Inflammatory macrophage treated with lipopolysaccharide for 4 hours (primary cell): ENCODE data around the gene TBC1D13.
"Not testable (repeated sequence)": the region's sequence is repeated elsewhere in the genome, so short reads cannot be mapped to it uniquely, and the experiment has no call there.

Experiments
- DNase-seq: peaks from one replicate; pipeline ENCODE4 v3.0.0-alpha.2; 2020

The TBC1D13 gene

DNA sequence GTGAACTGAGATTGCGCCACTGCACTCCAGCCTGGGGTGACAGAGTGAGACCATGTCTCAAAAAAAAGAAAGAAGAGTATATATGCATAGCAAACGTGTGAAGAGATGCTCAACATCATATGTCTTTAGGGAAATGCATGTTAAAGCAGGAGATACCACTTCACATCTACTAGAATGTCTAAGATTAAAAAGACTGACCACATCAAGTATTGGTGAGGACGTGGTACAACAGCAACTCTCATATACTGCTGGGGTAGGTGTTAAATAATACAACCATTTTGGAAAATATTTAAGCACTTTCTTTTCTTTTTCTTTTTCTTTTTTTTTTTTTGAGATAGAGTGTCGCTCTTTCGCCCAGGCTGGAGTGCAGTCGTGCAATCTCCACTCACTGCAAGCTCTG lies 1.6 kb upstream of the TBC1D13 start:
- no peak for DNase-seq

DNA sequence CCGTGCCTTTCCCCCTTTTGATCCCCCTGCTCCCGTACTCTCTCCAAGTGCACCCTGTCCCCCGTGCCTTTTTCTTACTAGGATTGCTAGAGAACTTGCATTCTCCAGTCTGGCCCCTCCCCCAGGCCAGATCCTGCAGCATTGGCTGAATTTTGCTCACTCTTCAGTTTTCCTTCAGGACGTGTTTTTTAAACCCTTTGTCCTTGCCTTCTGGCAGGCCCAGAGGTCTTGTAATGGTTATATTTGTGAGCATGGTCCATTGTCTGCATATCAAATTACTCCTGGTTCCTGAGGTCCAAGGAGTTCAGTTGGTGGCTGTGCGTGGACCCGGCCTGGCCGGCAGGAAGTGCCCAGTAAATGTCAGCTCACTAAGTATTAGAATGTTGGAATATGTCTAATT lies 606 bp downstream of the TBC1D13 start:
- DNase-seq = no peak

GRCh38 chr9:128788445-128788844 lies 1.4 kb downstream of the TBC1D13 start:
- DNase-seq = no peak

DNA sequence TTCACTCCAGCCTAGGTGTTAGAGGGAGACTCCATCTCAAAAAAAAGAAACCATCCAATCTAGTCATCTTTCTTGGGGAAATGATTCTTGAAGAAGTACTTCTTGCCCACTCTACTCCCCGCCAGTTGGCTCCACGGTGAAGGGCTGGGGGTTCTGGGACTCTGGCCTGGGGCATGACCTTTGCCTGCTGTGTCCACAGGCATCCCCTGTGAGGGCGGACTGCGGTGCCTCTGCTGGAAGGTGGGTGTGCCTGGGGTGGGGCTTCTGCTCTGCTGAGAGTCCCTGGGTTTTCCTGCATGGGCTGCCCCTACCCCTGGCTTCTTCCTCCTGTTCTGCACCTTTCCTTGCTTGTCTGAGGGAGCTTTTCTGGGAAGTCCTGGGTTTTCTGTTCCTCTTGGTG lies 3.5 kb downstream of the TBC1D13 start:
- DNase-seq = no peak

- DNase-seq = no peak
Measured at GRCh38 chr9:128792134-128792533, 5.1 kb downstream of the TBC1D13 start.

DNA sequence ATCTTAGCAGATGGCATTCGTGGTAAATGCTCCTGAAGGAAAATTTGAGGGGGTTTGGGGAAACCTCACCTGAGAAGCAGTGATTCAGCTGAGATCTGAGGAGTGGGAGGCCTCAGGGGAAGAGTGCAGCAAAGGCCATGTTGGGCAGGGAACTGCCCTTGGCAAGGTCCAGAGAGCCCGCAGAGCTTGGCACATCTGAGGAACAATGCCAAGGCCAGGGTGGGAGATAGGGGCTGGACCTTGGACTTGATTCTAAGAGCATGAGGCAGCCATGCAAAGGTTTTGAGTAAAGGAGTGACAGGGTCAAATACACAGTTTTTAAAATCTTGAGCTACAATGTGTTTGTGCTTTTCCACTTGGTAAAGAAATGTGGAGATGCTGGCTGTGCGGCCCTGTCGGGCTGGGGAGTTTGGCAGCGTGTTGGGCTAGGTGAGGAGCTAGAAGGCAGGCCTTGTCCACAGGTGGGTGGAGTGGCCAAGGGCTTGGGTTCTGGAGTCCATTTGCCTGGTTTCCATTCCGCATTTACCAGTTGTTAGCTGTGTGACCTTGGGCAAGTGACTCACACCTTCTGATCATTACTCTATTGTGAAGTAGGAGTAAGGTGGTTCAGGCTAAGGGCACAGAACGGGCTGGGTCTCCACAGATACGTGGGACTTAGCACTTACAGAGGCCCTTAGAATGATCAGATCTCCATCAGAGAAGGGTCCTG lies 6.1 kb downstream of the TBC1D13 start:
- no peak for DNase-seq

DNA sequence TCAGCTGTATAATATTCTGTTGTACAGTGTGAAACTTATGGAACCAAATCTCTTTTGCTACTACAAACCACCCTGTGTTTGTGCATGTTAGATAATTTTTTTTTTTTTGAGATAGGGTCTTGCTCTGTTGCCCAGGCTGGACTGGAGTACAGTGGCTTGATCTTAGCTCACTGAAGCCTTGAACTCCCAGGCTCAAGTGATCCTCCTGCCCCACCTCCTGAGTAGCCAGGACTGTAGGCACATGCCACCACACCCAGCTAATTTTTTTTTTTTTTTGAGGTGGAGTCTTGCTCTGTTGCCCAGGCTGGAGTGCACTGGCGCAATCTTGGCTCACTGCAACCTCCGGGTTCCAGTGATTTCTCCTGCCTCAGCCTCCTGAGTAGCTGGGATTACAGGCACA lies 7.9 kb downstream of the TBC1D13 start:
- not testable (repeated sequence) for DNase-seq

GRCh38 chr9:128798896-128799295 lies 11.8 kb downstream of the TBC1D13 start:
- no peak for DNase-seq

DNA sequence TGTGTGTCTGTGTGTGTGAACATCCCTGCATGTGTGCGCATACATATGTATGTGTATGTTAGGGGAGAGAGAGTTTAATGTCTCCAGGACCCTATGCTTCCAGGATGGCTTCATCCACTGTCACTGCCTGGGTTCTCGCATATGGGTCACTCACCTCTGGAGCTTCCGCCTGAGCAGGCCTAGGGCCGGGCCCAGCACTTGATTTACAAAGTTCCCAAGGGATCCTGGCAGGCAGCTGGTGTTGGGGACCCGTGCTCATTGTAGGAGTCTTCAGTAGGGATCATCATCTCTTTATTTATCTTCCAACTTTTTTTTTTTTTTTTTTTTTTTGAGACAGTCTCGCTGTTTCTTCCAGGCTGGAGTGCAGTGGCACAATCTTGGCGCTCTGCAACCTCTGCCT lies 13.0 kb downstream of the TBC1D13 start:
- DNase-seq = no peak

GRCh38 chr9:128802482-128802881 lies 15.4 kb downstream of the TBC1D13 start:
- DNase-seq = no peak

DNA sequence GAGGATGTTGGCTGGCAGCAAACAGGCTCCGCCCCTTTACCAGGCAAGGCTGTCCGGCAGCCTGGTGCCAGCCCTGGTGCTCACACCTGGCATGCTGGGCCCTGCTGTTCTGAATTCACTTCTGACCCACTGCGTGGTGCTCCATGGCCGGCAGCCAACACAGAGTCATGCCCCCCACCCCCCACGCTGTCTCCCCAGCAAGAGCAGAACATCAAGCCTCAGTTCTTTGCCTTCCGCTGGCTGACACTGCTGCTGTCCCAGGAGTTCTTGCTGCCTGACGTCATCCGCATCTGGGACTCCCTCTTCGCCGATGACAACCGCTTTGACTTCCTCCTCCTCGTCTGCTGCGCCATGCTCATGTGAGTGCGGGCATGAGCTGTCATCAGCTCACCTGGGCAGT lies 18.6 kb downstream of the TBC1D13 start:
- DNase-seq = no peak

DNA sequence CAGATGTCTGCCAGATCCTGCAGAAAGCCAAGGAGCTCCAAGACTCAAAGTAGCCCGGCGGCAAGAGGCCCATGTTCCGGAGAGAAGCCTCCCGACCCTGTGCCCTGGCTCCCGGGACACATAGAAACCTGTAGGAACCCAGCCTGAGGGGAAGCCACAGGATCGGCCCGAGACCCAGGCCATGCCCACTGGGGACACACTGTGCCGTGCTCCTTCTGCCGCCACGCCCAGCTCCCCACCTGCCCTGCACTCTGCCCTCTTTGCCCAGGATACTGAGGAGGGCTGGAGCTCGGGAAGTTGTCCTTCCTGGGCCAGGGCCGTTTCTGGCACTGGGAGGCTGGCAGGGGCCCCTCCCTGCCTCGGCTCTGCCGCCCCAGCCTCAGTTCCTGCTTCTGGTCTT lies 20.8 kb downstream of the TBC1D13 start:
- DNase-seq = no peak

DNA sequence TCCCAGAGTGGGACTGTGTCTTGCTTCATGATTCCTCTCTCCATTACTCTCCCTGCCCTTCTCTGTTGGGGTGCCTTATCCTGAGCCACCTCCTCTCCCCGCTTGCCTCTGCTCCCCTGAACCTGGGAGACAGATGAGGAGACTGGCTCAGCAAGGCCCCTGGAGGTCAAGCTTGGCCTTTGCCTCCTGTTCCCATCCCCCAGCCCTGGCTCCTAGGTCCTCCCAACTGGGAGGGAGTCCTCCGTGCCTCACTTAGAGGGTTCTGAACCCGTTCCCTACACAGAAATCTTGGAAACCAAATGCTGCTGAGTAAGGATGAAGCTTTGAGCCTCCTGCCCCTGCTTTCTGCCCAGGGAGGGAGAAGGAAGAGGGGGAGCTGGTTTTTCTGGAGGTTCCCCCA lies 21.5 kb downstream of the TBC1D13 start:
- DNase-seq = no peak

GRCh38 chr9:128809036-128809599 lies 22.1 kb downstream of the TBC1D13 start:
- no peak for DNase-seq

DNA sequence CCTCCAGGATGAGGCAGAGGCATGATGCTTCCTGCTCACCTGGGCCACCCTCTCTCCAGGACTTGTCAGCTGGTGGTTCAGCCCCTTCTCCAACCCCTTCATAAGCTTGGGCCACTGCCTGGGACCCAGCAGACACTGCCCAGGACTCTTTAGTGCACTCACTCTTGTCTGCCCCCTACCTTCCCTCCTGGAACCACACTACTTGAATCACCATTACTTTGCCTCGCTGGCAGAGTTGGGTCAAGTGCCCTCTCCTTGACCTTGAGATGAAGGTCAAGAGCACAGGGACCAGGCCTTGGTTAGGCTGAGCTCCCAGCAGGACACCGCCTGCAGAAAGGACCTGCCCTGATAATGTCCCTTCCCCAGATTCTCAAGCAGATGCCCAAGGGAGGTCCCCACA lies 22.8 kb downstream of the TBC1D13 start:
- DNase-seq = no peak

- DNase-seq = no peak
Measured at GRCh38 chr9:128810873-128811272, 23.8 kb downstream of the TBC1D13 start.

- peak; percentile 97 for DNase-seq
Measured at GRCh38 chr9:128818099-128818838, 31.2 kb downstream of the TBC1D13 start, which contains the start of gene ENDOG. Gene ENDOG, plus strand, starts transcription at chr9:128818500. Its CDS starts 185 bp downstream, at chr9:128818685.

DNA sequence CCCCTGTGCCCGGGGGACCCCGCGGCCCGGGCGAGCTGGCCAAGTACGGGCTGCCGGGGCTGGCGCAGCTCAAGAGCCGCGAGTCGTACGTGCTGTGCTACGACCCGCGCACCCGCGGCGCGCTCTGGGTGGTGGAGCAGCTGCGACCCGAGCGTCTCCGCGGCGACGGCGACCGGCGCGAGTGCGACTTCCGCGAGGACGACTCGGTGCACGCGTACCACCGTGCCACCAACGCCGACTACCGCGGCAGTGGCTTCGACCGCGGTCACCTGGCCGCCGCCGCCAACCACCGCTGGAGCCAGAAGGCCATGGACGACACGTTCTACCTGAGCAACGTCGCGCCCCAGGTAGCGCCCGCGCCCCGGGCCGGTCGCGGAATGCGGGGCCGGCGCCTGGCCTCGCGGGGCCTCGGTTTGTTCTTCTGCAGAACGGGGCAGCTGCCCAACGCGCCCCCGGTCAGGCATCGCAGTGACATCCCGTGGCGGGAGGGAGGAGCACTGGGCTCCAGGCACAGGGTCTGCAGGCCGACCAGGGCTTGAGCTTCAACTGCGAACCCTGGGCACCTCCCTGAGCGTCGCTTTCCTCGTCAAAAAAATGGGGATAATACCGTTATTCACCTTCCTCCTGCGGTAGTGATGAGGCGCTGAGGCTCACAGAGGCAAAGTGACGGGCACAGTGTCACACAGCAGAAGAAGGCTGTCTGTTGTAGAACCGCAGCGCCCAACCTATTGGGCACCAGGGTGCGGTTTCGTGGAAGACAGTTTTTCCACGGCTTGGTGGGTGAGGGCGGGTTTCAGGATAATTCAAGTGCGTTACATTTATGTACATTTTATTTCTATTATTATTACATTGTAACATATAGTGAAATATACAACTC lies 32.0 kb downstream of the TBC1D13 start:
- peak; percentile 23 for DNase-seq

- DNase-seq = no peak
Measured at GRCh38 chr9:128819716-128820664, 32.9 kb downstream of the TBC1D13 start.

- no peak for DNase-seq
Measured at GRCh38 chr9:128820665-128821583, 33.9 kb downstream of the TBC1D13 start.
